ENCODE measurements around the gene CAPN9. TPM values are rescaled to one million over a fixed set of nuclear protein-coding genes. Genes with fewer than 3 reads are reported as not detected.

Gene CAPN9
- total RNA-seq, 2 donors from 2014 or later = 0.26 TPM; not detected in 1

GRCh38 chr1:230850547-230850946 lies 103.4 kb downstream of the CAPN9 start:
- Histone ChIP-seq H3K4me3 (no peak overlapping the region), H3K4me1 (peaks cover 46% of the 10 kb centered on the region), H3K36me3 (replicated peaks in 1 of 2; ENCODE audit: insufficient read depth in 1 of 2, low read depth in 2 of 2) (peaks cover 0 to 2% of the 10 kb centered on the region in 2 donors), H3K27ac (peak overlapping the region in 3 of 4 donors; percentile 66 to 79 (median 73)), H3K9me3 (peaks cover 0 to 7% (median 0%) of the 10 kb centered on the region in 3 donors), H3K27me3 (no peaks in the 10 kb centered on the region)
- no peak for DNase-seq
- 72 to 78% methylated on average over 6 to 8 of the region's 8 CpGs for WGBS, 2 donors
- no peak for TF ChIP-seq CTCF (IDR thresholded peaks at IDR 0.05)
- TF ChIP-seq POLR2A (IDR thresholded peaks at IDR 0.05) = no peak
- intact Hi-C loops (cut with DNase I) = no loop called here
- no peak for ATAC-seq

- intact Hi-C loops (cut with DNase I) = no loop called here
- no peak for ATAC-seq
- DNase-seq = no peak
These were observed 104.1 kb downstream of the CAPN9 start for GRCh38 chr1:230851291-230851691.

More at GRCh38 chr1:230851291-230851691, 104.1 kb downstream of the CAPN9 start:
- Histone ChIP-seq H3K27ac (peak overlapping the region in 3 of 4 donors; percentile 66 to 79 (median 73)), H3K4me1 (peaks cover 53% of the 10 kb centered on the region), H3K9me3 (peaks cover 0 to 7% (median 0%) of the 10 kb centered on the region in 3 donors), H3K36me3 (replicated peaks in 1 of 2; ENCODE audit: insufficient read depth in 1 of 2, low read depth in 2 of 2) (peaks cover 0 to 2% of the 10 kb centered on the region in 2 donors), H3K4me3 (no peak overlapping the region), H3K27me3 (no peaks in the 10 kb centered on the region)
- TF ChIP-seq CTCF (IDR thresholded peaks at IDR 0.05) = no peak
- no peak for TF ChIP-seq POLR2A (IDR thresholded peaks at IDR 0.05)
- WGBS, 2 donors = 61 to 75% methylated on average over 4 to 5 of the region's 5 CpGs

Small RNA genes within 50 kb of the gene (small RNA-seq; reads per million reads assigned to genes)
- gene RNA5SP79 = not detected

Other genes with a start within 250 kb of the CAPN9 start
- 10 to 100 TPM; 13.7 to 26.0 TPM for gene COG2, start 104.9 kb upstream of the CAPN9 start, total RNA-seq
- 10 to 100 TPM in 1 of 2 donors, 1 to 10 TPM in 1; 5.6 to 11.2 TPM for gene AGT, start 33.3 kb upstream of the CAPN9 start, total RNA-seq
- 10 to 100 TPM; 29.0 to 66.7 TPM for gene C1orf198, start 121.1 kb downstream of the CAPN9 start, total RNA-seq
- 10 to 100 TPM; 18.2 to 24.4 TPM for gene TTC13, start 231.5 kb downstream of the CAPN9 start, total RNA-seq
- 10 to 100 TPM; 11.5 to 23.6 TPM for gene ARV1, start 231.7 kb downstream of the CAPN9 start, total RNA-seq